ENCODE results near the gene TMEM25. TPM values are rescaled to one million over a fixed set of nuclear protein-coding genes. Genes with fewer than 3 reads are reported as not detected.
A peak's percentile ranks its signal among the peaks of the same experiment; 100 is the strongest.

Gene TMEM25
- total and polyA plus RNA-seq, 2 of the 13 experiments (the other 11 are each of a cell fraction or from before 2014, with no cell fraction given): 7.5 to 17.2 TPM

DNA sequence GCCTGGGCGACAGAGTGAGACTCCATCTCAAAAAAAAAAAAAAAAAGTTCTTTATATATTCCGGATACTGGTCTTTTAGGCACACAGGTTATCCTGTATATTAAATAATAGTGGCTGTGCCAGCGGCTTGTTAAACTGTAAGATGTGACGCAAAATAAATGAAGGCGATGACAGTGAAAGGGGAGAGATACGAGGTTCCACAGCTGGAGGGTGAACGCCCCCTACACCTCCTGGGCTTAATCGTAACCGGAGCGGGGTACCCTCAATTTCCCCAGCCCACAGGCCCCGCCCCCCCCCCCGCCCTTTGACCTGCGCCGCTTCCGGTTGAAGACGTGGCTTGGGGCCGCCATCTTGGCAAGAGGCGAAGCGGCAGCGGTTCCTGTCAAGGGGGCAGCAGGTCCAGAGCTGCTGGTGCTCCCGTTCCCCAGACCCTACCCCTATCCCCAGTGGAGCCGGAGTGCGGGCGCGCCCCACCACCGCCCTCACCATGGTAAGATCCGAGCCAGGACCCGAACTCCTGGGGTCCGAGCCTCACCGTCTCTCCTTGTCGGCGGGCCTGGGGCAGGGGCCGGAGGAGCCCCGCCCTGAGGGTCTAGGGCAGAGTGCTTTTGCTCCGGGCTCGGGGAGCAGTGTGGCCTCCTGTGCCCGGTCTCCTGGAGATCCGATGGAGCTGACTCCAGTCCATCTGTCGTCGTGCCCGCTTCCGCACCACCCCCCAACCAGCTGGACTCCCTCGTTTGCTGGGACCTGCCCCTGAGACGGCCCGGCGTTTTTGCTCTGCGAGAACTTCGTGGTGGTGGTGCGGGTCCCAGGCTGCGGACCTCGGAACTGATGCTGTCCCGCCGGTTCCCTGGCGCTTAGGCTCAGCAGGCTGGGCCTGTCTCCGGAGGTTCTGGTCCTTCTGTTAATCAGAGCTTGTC lies 41.3 kb downstream of the TMEM25 start, which contains the start of gene ARCN1 (continued):
- peak; percentile 38 for TF ChIP-seq AGO1 (IDR thresholded peaks at IDR 0.05; ENCODE audit: low read depth, low read length, poor library complexity, severe bottlenecking)
- no peak; the same call in 1 of the 2 replicates for TF ChIP-seq RARA (CRISPR knock-in tag; IDR thresholded peaks at IDR 0.05)
- TF ChIP-seq SRSF4 (IDR thresholded peaks at IDR 0.05; ENCODE audit: low read depth, low read length, poor library complexity, severe bottlenecking): no peak
- TF ChIP-seq PAX8 (CRISPR knock-in tag; IDR thresholded peaks at IDR 0.05; ENCODE audit: borderline replicate concordance): no peak
- no peak for TF ChIP-seq SRF (IDR thresholded peaks at IDR 0.05; ENCODE audit: low read depth, low read length)
- TF ChIP-seq, protein P1, sequence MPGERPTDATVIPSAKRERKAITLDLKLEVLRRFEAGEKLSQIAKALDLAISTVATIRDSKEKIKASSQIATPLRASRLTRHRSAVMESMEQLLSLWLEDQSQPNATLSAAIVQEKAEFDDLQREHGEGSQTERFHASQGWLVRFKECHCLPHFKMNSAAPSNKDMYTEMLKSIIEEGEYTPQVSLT (CRISPR knock-in tag; IDR thresholded peaks at IDR 0.05; ENCODE audit: borderline replicate concordance, low read depth): no peak
- no peak for TF ChIP-seq ZFP36L2 (CRISPR knock-in tag; IDR thresholded peaks at IDR 0.05)
- TF ChIP-seq AKAP8 (CRISPR knock-in tag; IDR thresholded peaks at IDR 0.05): no peak
- TF ChIP-seq, protein P2, sequence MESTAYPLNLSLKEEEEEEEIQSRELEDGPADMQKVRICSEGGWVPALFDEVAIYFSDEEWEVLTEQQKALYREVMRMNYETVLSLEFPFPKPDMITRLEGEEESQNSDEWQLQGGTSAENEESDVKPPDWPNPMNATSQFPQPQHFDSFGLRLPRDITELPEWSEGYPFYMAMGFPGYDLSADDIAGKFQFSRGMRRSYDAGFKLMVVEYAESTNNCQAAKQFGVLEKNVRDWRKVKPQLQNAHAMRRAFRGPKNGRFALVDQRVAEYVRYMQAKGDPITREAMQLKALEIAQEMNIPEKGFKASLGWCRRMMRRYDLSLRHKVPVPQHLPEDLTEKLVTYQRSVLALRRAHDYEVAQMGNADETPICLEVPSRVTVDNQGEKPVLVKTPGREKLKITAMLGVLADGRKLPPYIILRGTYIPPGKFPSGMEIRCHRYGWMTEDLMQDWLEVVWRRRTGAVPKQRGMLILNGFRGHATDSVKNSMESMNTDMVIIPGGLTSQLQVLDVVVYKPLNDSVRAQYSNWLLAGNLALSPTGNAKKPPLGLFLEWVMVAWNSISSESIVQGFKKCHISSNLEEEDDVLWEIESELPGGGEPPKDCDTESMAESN (CRISPR knock-in tag; conservative IDR thresholded peaks at IDR 0.05): 0 out of 2 replicates have a peak, but pooled peaks have one; percentile 21
- TF ChIP-seq MYC (CRISPR knock-in tag; IDR thresholded peaks at IDR 0.05; ENCODE audit: borderline replicate concordance): no peak
- TF ChIP-seq, protein P3, sequence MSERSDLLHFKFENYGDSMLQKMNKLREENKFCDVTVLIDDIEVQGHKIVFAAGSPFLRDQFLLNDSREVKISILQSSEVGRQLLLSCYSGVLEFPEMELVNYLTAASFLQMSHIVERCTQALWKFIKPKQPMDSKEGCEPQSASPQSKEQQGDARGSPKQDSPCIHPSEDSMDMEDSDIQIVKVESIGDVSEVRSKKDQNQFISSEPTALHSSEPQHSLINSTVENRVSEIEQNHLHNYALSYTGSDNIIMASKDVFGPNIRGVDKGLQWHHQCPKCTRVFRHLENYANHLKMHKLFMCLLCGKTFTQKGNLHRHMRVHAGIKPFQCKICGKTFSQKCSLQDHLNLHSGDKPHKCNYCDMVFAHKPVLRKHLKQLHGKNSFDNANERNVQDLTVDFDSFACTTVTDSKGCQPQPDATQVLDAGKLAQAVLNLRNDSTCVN (CRISPR knock-in tag; IDR thresholded peaks at IDR 0.05; ENCODE audit: borderline replicate concordance): no peak; the same call in 1 of the 2 replicates
- TF ChIP-seq ZMYM3 (CRISPR knock-in tag; IDR thresholded peaks at IDR 0.05): no peak; the same call in 1 of the 2 replicates
- TF ChIP-seq ZNF230 (CRISPR knock-in tag; IDR thresholded peaks at IDR 0.05): no peak
- TF ChIP-seq, protein P4, sequence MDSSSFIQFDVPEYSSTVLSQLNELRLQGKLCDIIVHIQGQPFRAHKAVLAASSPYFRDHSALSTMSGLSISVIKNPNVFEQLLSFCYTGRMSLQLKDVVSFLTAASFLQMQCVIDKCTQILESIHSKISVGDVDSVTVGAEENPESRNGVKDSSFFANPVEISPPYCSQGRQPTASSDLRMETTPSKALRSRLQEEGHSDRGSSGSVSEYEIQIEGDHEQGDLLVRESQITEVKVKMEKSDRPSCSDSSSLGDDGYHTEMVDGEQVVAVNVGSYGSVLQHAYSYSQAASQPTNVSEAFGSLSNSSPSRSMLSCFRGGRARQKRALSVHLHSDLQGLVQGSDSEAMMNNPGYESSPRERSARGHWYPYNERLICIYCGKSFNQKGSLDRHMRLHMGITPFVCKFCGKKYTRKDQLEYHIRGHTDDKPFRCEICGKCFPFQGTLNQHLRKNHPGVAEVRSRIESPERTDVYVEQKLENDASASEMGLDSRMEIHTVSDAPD (CRISPR knock-in tag; IDR thresholded peaks at IDR 0.05): no peak
- TF ChIP-seq ZNF558 (CRISPR knock-in tag; IDR thresholded peaks at IDR 0.05; ENCODE audit: borderline replicate concordance): peak; percentile 51; the same call in 1 of the 2 replicates
- TF ChIP-seq RAD51 (IDR thresholded peaks at IDR 0.05; ENCODE audit: borderline replicate concordance): no peak
- 0 out of 2 replicates have a peak, but pooled peaks have one; percentile 29 for TF ChIP-seq ATF7-NPFF (CRISPR knock-in tag; IDR thresholded peaks at IDR 0.05; ENCODE audit: low read depth)
- peak; percentile 70 for TF ChIP-seq ZNF547 (CRISPR knock-in tag; IDR thresholded peaks at IDR 0.05)
- TF ChIP-seq ZNF652 (CRISPR knock-in tag; IDR thresholded peaks at IDR 0.05; ENCODE audit: borderline replicate concordance, low read depth): no peak
- TF ChIP-seq ZFAT (CRISPR knock-in tag; conservative IDR thresholded peaks at IDR 0.05): no peak
- no peak for TF ChIP-seq BCL6 (CRISPR knock-in tag; IDR thresholded peaks at IDR 0.05)
- no peak for TF ChIP-seq ZNF615 (CRISPR knock-in tag; IDR thresholded peaks at IDR 0.05; ENCODE audit: borderline replicate concordance)
- no peak for TF ChIP-seq SOX13 (IDR thresholded peaks at IDR 0.05)
- TF ChIP-seq SOX13 (CRISPR knock-in tag; conservative IDR thresholded peaks at IDR 0.05 in 1 of 2, IDR thresholded peaks at IDR 0.05 in 1 of 2): no peak
- no peak for TF ChIP-seq GATA4 (IDR thresholded peaks at IDR 0.05; ENCODE audit: borderline replicate concordance, low read depth)

All from HepG2 (cell line).